Heart left ventricle (tissue), 13 donors: Measurements from ENCODE around the gene TBKBP1.
A peak's percentile ranks its signal among the peaks of the same experiment; 100 is the strongest.

Source experiments
- CTCF ChIP-seq, 12 donors: fragments of 200-600 bp; sonication (generic) in 4 of 12; IDR thresholded peaks; one replicate each; pipeline versions ENCODE4 v1.5.0 to v1.8.0; 2018 to 2022; ENCODE audit warnings: antibody characterized with exemption in 12 of 12, mild to moderate bottlenecking in 5 of 12
- POLR2A ChIP-seq, 2 donors: fragments of 450-650 bp; IDR thresholded peaks; one replicate each; pipeline ENCODE4 v1.6.1; 2017; ENCODE audit warnings: antibody characterized with exemption in 2 of 2, mild to moderate bottlenecking in 2 of 2, moderate library complexity in 2 of 2
- donor health status: ischemic (EF 13 %, LVEDD 7.1; RV severe dilation, severe dysfunction).
- donor health status: DM: no; HTN: yes; CAD: no.
- donor health status: DM: no; HTN: no; CAD: no.
- donor health status: ischemic (EF 25% LVEDD 6.9; RV normal size, moderate dysfunction).
- donor health status: ischemic (EF 25% LVEDD 5.7; RV mildly dilated, moderate dysfunction).
- donor health status: ischemic (EF 35%, LVEDD 5.7; RV mildly dilated, moderate dysfunction).
- donor health status: nonischemic (EF 11% LVEDD 7.7; RV severe dilation, severe dysfunction).
- donor health status: DM: yes; HTN: yes; CAD: no.
- donor health status: PGD.
- donor health status: ischemic (EF 29% LVEDD 5.4; RV normal size, mild dysfunction).
- donor health status: nonischemic (EF 23%, LVEDD 6.1; RV moderate dilation, normal function).

DNA sequence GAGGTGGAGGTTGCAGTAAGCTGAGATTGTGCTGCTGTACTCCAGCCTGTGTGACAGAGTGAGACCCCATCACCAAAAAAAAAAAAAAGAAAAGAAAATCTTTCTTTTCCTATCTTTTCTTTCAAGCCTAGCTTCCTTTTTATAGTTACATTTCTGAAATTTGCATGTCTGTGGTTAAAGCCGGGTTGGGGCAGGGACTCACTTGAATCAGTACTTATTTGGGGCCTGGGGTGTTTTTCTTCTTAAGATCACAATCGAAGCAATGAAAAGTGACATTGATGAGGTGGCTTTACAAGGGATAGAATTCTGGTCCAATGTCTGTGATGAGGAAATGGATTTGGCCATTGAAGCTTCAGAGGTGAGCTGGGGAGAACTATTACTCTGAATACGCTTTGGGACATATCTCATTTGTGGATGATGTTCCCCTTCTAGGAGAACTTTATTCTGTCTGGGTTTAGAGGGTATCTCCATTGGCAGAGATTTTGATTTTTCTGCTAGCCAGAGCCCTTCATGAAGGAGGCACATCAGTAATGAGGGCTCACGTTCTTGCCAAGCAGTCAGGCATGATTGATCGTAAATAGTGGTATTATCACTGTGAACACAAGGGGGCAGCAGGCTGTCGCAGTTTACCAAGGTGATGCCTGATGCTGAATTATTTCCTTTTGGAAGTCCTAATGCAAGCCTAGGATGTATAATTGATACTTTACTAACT is 29.9 kb upstream of the TBKBP1 start:
- TF ChIP-seq POLR2A (IDR thresholded peaks at IDR 0.05): no peak
- peak; percentile 61 to 83 (median 74) for TF ChIP-seq CTCF (IDR thresholded peaks at IDR 0.05)
